H1 (cell line): ENCODE data around the gene MYOCD.

ENCODE experiments used
- CHD1 ChIP-seq: IDR thresholded peaks from 2 replicates; pipeline ENCODE4 v1.6.1; 2012; ENCODE audit warnings: low read depth, low read length, improper control_type of control experiment
- CHD2 ChIP-seq: IDR thresholded peaks from 2 replicates; pipeline ENCODE4 v1.6.1; 2012; ENCODE audit warnings: low read length, improper control_type of control experiment
- CTCF ChIP-seq, 3 experiments: IDR thresholded peaks; 1 replicate in 2 of 3; 2 replicates in 1 of 3; pipeline versions ENCODE4 v1.5.1 to v1.6.1; 2011; ENCODE audit warnings: low read length in 3 of 3, mild to moderate bottlenecking in 3 of 3, inconsistent platforms in 2 of 3, low read depth in 1 of 3, moderate library complexity in 1 of 3; ENCODE audit not compliant: insufficient read depth in 1 of 3; ENCODE audit errors: control extremely low read depth in 1 of 3
- GABPA ChIP-seq: IDR thresholded peaks from 2 replicates; pipeline ENCODE4 v1.6.1; 2011; ENCODE audit warnings: mild to moderate bottlenecking, low read length, moderate library complexity, borderline replicate concordance; ENCODE audit not compliant: insufficient read depth
- POLR2A ChIP-seq, 2 experiments: IDR thresholded peaks; 1 replicate in 1 of 2; 2 replicates in 1 of 2; pipeline ENCODE4 v1.6.1; 2011; ENCODE audit warnings: low read depth in 2 of 2, low read length in 2 of 2, mild to moderate bottlenecking in 2 of 2; ENCODE audit errors: control extremely low read depth in 1 of 2
- POLR2AphosphoS5 ChIP-seq: IDR thresholded peaks from 2 replicates; pipeline ENCODE4 v1.6.1; 2011; ENCODE audit warnings: low read depth, low read length
- SIN3A ChIP-seq, 2 experiments: IDR thresholded peaks in 1 of 2; conservative IDR thresholded peaks in 1 of 2; 2 replicates each; pipeline ENCODE4 v1.6.1; 2011 to 2012; ENCODE audit warnings: low read length in 2 of 2, improper control_type of control experiment in 1 of 2, low read depth in 1 of 2, mild to moderate bottlenecking in 1 of 2
- SUZ12 ChIP-seq: fragments of 200-600 bp; sonication (generic); IDR thresholded peaks from 2 replicates; pipeline ENCODE4 v1.6.1; 2012; ENCODE audit warnings: mild to moderate bottlenecking, inconsistent platforms, low read length, moderate library complexity, mixed read lengths
- USF2 ChIP-seq: IDR thresholded peaks from 2 replicates; pipeline ENCODE4 v1.6.1; 2011; ENCODE audit warnings: low read length, improper control_type of control experiment

DNA sequence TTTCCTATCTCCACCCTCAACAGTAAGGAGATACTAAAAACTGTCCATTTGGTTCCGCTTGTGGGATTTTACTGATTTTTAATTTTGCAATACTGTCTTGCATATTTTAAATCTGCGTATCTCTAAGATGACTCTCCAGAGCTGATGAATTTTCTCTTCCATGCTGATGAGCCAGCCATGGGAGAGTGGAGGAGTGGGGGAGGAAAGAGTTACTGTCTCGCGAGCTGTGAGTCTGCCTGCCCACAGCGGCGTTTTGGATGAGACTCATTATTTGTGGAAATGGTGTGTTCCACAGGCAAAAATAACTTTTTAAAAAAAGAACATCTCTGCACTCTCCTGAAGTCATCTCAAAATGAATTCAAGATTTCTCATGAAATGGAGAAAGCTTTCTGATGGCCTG is 34.6 kb upstream of the MYOCD start:
- TF ChIP-seq CTCF (IDR thresholded peaks at IDR 0.05; ENCODE audit: control extremely low read depth in 1 of 3, insufficient read depth in 1 of 3, low read depth in 1 of 3, low read length in 3 of 3) = no peak
- no peak for TF ChIP-seq POLR2AphosphoS5
- no peak for TF ChIP-seq CHD1
- no peak for TF ChIP-seq CHD2
- TF ChIP-seq POLR2A (IDR thresholded peaks at IDR 0.05; ENCODE audit: control extremely low read depth in 1 of 2, low read depth in 2 of 2, low read length in 2 of 2) = no peak
- no peak for TF ChIP-seq USF2
- no peak for TF ChIP-seq GABPA
- TF ChIP-seq SUZ12 = no peak
- no peak for TF ChIP-seq SIN3A (conservative IDR thresholded peaks at IDR 0.05 in 1 of 2, IDR thresholded peaks at IDR 0.05 in 1 of 2; ENCODE audit: low read depth in 1 of 2, low read length in 2 of 2)
